Measurements from ENCODE around the gene GLI2.

Gene GLI2

GRCh38 chr2:120770641-120771040 is 35.0 kb downstream of the GLI2 start:
- DNase-seq = no peak

- no peak for DNase-seq
Observed at GRCh38 chr2:120771111-120771780, 35.6 kb downstream of the GLI2 start.

- no peak for DNase-seq
Observed at GRCh38 chr2:120771781-120772208, 36.1 kb downstream of the GLI2 start.

- no peak for DNase-seq
Observed at GRCh38 chr2:120772261-120772660, 36.6 kb downstream of the GLI2 start.

- DNase-seq = no peak
Observed at GRCh38 chr2:120773186-120773800, 37.6 kb downstream of the GLI2 start.

- DNase-seq = no peak
Observed at GRCh38 chr2:120774557-120775160, 39.0 kb downstream of the GLI2 start.

- DNase-seq = no peak
Observed at GRCh38 chr2:120775194-120775593, 39.5 kb downstream of the GLI2 start.

GRCh38 chr2:120775801-120776589 is 40.3 kb downstream of the GLI2 start:
- no peak for DNase-seq

GRCh38 chr2:120776649-120777048 is 41.0 kb downstream of the GLI2 start:
- no peak for DNase-seq

GRCh38 chr2:120777170-120777751 is 41.6 kb downstream of the GLI2 start:
- DNase-seq = no peak

GRCh38 chr2:120777787-120778186 is 42.1 kb downstream of the GLI2 start:
- DNase-seq = no peak

- DNase-seq = no peak
Observed at GRCh38 chr2:120778244-120778643, 42.6 kb downstream of the GLI2 start.

GRCh38 chr2:120779781-120780283 is 44.2 kb downstream of the GLI2 start:
- no peak for DNase-seq

GRCh38 chr2:120780402-120780801 is 44.7 kb downstream of the GLI2 start:
- no peak for DNase-seq

- no peak for DNase-seq
Observed at GRCh38 chr2:120783371-120783791, 47.7 kb downstream of the GLI2 start.

GRCh38 chr2:120783969-120784372 is 48.3 kb downstream of the GLI2 start:
- DNase-seq = no peak
